Camera-type eye (tissue), 1 donor: ENCODE data around the gene MYL1. TPM values are rescaled to one million over a fixed set of nuclear protein-coding genes. Genes with fewer than 3 reads are reported as not detected.

ENCODE experiments used
- total RNA-seq: library from RNA; depleted of rRNA; stranded (reverse); fragments of >200 nt; gene quantifications from one replicate; pipeline ENCODE4 v1.2.3, GENCODE V29; 2014

The MYL1 gene
- total RNA-seq: 417 TPM

DNA sequence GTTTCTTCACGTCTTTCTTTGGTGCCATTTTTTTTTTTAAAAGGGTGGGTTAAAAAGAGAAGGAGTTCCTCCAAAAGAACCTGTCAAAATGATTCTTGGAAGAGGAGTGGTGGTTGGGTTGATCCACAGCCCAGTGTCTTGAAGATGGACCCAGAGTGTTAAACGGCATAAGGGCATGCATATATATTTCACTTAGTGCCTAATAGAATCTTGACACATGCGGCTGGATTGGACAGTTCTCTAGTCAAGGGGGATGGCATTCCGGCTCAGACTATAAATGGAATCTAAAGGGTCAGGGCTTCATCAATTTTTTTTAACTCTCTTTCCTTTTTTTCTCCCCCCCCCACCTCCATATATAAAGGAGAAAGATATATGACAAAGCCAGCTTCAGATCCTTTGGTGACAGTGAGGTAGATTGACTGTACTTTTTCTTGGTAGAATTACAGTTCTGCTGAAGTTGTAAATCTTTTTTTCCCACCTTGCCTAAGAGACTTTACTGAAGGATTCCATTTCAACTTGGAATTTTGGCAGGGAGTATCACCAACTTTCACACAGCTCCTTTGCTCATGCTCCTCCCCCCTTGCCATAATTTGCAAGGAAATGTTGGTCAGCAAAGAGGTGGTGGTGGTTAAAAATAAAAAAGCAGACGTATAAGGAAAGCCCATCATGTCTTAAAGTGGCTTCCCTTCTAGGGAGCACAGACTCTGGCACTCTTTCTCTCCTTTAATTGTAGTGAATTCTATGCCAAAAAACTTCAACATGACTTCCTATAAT lies at the start of gene MYL1:
Gene MYL1, minus strand, starts transcription at position 160 of the 774 bp plus-strand sequence. Its CDS starts 132 bp downstream, at position 28.

Other genes with a start within 250 kb of the MYL1 start
- 94.0 TPM for gene KANSL1L, start 143.8 kb downstream of the MYL1 start, total RNA-seq
- gene ACADL, start 89.7 kb downstream of the MYL1 start, total RNA-seq: 3.7 TPM
- gene LANCL1, start 161.6 kb upstream of the MYL1 start, total RNA-seq: 88.8 TPM
- 3.8 TPM for gene CPS1, start 241.4 kb upstream of the MYL1 start, total RNA-seq